Activated T-cell treated with anti-CD3 and anti-CD28 coated beads for 4 hours (primary cell): ENCODE measurements around the gene NR1I3.

ENCODE experiments used
- DNase-seq: peaks from one replicate; pipeline ENCODE4 v3.0.0-alpha.2; 2020

The NR1I3 gene

GRCh38 chr1:161193561-161194235 is 44.3 kb downstream of the NR1I3 start:
- no peak for DNase-seq

DNA sequence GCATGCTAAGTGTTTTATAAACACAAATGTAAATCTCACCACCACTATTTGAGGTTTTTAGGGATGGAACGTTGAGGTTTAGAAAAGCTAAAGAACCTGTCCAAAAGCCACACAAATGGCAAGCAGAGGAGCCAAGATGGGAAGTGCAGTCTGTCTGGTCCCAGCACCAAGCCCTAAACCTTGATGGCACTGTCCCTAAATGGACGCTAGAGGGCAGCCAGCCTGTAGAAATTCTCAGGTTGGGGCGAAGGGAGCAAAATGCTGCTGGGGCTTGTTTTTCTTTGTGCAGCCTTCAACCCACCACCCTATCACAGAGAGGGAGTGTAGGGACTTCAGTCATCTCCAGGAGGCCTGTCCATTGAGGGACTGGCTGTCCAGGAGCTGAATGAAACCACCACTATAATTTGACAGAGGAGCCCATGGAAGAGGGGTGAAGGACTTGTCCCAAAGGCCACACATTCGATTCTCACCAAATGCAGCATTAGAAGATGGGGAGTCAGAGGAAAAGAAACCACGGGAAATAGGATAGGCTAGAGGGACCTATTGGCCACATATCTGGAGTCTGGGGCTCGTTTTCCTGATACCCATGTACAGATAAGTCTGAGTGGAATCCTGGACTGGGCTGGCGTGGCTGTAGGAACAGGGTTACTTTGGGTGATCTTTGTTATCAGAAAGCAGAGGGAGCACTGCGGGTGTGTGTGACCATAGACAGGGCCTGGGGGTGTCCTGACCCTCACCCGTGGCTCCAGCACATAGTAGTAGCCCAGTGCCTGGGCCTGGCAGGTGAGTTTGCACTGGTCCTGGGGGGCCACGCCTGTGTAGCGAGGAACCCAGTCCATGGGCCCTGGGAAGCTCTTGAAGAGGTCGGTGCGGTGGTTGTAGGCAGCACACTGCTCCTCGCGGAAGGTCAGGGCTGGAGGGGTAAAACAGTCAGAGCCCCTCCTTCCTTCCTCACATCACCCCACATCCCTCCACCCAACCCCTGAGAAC is 45.2 kb downstream of the NR1I3 start:
- DNase-seq: peak; percentile 57

DNA sequence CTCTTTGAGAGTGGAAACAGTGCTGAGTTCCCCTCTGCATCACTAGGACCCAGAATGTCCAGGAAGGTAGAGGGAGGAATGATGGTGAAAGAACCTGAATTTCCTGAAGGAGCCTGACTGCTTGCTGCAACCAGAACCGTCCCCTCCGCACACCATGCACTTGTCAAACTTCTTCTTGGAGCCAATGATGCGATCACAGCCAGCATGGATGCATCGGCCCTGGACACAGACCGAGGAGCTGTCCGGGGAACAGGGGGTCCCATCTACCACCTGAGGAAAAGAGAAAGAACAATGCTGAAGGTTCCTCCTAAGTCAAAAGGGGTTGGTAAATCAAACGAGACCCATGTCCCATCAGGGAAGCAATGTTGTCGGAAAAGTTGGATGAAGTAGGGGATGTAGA is 46.0 kb downstream of the NR1I3 start:
- no peak for DNase-seq

DNA sequence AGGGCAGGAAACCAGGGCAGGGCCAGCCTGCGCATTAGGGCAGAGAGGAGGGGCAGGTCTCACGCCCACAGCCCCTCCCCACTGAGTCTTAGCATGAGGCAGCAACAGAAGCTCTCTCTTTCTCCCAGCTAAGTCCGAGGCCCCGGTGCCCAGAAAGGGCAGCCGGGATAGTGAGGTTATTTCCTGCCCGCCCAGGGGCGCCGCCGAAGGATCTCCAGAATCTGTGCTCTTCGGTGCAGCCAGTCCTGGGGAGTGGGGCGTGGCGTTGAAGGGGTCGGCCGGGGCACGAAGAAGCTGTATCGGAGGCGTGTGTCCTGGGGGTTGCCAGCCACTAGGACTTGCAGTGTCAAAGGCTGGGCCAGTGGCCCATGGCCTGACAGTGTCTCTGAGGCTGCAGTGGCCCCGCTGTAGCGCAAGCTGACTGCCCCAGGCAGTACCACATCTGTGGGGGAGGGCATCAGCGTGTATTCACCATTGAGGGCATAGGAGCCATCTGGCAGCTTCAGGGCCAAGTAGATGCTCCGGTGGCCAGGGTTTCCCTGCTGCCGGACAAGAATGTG is 47.0 kb downstream of the NR1I3 start:
- no peak for DNase-seq

GRCh38 chr1:161189036-161189435 is 49.0 kb downstream of the NR1I3 start:
- no peak for DNase-seq

- DNase-seq: no peak
Measured at GRCh38 chr1:161188381-161188780, 49.6 kb downstream of the NR1I3 start.

DNA sequence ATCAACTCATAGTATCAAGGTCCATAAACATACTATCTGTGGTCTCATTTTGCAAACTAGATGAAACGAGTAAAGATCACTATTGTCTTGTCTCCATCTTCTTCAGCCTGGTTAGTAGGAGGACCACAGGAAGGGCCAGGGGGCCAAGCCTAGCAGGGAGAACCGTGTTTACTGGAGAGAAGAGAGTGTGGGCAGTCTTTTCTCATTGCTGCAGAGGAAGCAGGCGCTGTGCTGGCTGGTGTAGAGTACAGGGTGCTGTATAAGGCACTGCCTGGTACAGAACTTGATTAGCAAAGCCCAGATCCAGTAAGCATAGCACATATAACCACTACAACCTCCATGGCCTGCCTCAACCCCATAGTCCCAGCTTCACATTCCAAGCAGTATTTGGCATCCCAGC is 50.7 kb downstream of the NR1I3 start:
- no peak for DNase-seq

- DNase-seq: no peak
Measured at GRCh38 chr1:161185732-161186311, 52.2 kb downstream of the NR1I3 start.

DNA sequence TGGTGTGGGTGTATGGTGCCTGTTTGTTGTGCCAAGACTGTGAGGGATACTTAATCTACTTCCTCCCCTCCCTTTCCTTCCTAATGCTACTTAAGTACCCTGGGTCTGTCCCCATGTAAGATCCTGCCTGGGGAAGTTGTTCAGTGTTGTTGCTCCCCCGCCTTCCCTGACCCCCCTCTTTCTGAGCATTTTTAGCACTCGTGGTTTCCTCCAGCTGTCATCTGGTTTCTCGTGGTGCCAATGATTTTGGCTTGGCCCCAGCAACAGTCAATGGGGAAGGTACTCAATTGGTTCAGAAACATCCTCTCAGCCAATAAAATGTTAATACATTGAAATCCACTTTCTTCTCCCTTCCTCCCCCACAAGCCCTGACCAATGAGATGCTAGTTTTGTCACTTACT is 52.7 kb downstream of the NR1I3 start:
- peak; percentile 53 for DNase-seq

DNA sequence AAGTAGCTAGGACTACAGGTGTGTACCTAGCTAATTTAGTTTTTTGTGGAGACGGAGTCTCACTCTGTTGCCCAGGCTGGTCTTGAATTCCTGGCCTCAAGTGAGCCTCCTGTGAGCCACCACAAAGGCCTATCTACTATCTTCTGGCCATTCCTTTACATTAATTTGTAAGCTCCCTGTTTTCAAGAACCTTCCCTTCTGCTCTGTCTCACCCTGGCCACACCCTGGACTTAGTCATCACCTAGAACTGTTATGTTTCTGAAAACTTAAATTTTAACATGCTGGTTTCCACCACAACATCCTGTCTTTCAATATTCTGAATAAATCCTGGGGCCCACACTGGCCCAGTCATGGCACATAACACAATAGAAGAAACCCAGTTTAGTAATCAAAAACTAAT is 55.8 kb downstream of the NR1I3 start:
- peak; percentile 43 for DNase-seq

- DNase-seq: no peak
Measured at GRCh38 chr1:161180639-161181038, 57.4 kb downstream of the NR1I3 start.

- DNase-seq: no peak
Measured at GRCh38 chr1:161179698-161180097, 58.3 kb downstream of the NR1I3 start.
